Activated CD4-positive, alpha-beta T cell treated with anti-CD3 and anti-CD28 coated beads, Interleukin-2, Interleukin-4, amounts not matched to agents 100 ng/mL and 50 ng/mL, durations not matched to agents 16 hours and 8 hours (primary cell): Measurements from ENCODE around the gene CDH13.

Source experiments
- DNase-seq: peaks from one replicate; pipeline ENCODE4 v3.0.0-alpha.2; 2020; ENCODE audit warnings: low spot score

CDH13 gene

DNA sequence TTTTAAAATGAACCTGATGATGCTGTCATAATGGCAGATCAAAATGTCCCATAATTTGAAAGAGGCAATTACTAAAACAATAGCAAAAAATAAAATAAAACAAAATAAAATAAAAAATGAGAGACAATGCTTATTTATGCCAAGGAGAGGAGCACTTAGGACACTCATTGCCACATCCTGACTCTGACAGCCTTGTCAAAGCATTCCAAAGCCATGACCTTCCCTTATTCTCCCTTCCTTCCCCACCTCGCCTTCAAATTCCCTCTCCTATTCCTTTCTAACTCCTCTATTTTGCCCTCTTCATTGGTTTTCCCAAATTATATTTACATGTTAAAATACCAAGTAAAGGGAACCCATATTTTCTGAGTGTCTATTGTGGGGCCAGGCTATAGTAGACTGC lies 220.0 kb downstream of the CDH13 start:
- no peak for DNase-seq

DNA sequence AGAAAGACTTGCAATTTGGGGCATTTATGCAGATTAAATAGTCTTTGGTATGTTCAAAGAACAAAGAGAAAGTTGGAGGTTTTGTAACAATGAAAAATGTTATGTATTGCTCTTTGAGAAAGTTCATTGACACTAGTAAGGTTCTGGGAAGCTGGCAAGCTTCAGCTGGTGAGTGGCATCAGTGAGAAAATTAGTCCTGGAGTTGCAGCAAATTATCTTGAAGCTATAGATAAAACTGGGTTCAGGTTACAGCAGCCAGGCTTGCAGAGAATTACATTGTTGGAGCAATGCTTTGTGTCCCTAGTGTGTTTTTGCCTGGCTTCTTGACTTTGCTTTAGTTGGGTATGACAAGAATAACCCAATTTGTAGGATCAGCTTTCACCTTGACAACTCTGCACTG lies 221.2 kb downstream of the CDH13 start:
- DNase-seq, result no peak

DNA sequence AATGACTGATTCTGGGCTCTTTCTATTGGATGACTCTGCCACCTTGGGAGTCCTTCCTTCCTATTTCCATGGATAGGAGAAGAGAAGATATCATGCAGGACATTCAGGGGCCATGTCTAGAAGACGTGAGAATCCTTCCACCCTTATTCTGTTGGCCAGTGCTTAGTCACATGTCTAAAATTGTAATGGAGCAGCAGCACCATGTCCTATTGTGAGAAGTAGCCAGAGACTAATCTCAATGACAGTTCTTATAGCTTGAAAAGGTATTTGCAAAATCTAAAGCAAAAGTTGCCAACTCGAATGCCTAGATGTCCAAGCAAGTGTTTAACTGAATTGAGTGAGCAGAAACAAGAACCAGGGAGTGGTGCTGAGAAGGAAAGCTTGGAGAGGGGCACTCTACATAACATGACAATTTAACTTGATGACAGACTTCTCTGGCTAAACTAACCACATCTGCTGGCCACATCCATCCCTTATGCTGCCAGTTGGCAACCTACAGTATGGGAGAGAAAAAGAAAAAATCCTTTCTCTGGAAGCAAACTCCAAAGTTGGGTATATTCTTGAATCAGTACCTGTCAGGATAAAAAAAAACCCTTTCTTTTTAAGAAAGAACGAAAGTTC lies 225.7 kb downstream of the CDH13 start:
- DNase-seq, result no peak

DNA sequence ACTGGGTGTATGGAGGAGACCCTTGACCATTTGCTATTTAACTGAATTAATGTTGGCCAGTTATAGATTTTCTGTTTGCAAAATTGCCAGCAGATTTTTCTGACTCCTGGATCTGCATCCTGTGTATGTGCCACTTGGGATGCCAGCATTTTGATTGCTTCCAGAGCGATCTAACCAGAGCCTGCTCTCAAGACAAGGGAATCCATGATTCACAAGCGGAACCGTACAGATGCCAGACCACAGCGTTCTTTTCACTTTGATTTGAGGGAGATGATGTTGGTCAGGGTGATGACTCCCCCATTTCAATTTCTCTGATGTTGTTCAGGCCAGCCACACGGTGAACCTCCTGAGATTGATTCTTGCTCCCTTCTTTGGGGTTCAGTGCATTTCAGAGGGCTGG lies 228.7 kb downstream of the CDH13 start:
- DNase-seq, result no peak

DNA sequence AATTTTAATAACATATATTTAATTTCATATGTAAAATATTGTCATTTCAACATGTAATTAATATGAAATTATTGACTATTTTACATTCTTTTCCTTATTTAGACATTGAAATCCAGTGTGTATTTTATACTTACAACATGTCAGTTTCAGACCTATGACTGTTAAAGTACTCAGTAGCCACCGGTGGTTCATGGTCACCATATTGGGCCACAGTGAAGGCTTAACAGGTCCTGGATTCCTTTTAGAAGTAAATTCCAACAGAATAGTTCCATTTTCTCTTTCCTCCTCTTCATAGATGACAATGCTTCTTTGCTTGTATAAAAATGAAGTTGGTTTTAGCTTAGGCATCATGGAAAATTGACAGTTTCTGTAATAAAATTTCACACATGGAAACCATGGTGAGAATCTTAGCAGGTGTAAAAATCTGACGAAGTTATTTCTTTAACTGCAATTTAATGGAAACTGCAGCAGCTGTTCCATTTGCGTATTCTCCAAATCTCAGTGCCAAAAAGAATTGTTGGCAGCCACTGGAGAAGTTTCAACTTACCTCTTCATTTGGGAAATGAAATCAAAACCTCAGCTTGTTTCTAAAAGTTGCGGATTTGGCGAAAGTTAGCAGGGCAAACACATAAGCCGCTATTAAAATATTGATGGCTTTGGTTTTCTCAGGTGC lies 231.1 kb downstream of the CDH13 start:
- DNase-seq, result no peak

DNA sequence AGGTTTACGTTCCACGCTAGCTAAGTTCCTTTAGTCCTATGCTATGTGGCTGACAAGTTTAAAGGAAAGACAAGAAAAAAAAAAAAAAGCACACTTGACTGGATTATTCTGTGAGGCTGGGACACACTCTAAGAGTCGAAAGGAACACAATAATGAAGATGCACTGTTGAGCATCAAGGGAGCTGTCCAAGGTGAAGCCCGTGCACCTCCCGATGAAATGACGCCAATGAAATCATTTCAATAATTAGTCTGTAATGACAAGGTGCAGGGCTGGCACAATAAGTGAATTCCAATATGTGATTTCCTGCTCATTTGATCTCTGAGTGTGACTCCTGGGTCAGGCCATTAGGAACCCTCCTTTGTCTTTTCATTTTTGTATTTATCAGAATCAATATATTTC lies 232.9 kb downstream of the CDH13 start:
- DNase-seq, result no peak

DNA sequence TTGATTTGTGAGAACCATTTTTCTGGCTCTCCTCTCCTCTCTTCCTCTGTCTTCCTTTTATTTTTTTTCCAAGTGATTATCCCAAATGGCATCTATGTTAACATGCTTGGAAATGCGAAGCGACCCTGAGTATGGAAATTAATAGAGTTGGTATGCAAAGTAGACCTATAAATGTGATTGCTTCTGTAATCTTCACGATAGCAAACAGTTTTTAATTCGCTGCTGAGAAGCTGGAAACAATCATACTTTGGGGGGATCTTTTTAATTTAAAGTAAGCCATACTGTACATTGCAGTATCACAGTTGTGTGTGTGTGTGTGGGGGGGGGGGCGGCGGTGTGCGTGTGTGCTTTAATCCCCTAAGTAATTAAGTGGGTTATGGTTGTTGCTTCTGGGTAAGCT lies 233.3 kb downstream of the CDH13 start:
- no peak for DNase-seq

DNA sequence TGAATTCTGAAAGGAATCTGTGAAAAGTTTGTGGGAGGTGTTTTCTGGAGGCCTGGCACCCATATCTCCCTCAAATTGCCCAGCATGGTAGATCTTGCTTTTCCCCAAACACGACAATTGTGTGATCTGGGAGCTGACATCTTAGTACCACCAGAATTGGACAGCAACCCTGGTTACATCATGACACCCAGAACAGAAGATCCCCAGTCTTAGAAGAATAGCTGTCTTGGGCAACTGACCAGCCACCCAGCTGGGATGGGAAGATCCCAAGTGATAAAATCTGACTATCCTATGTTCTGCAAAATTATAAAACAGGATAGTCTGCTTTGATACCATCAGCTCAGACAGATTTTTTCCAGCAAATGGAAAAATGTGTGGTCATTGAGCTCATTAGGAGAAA lies 235.3 kb downstream of the CDH13 start:
- no peak for DNase-seq

DNA sequence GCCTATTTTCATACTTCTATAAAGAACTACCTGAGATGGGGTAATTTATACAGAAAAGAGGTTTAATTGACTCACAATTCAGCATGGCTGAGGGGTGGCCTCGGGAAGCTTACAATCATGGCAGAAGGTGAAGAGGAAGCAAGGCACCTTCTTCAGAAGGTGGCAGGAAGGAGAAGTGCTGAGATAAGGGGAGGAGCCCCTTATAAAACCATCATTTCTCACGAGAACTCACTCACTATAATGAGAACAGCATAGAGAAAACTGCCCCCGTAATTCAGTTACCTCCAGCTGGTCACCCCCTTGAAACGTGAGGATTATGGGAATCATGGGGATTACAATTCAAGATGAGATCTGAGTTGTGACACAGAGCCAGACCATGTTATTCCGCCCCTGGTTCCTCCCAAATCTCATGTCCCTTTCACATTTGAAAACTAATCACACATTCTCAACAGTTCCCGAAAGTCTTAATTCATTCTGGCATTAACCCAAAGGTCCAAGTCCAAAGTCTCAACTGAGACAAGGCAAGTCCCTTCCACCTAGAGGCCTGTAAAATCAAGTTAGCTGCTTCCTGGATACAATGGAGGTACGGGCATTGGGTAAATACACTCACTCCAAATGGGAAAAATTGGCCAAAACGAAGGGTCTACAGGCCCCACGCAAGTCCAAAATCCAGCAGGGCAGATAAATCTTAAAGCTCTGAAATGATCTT lies 237.7 kb downstream of the CDH13 start:
- no peak for DNase-seq

DNA sequence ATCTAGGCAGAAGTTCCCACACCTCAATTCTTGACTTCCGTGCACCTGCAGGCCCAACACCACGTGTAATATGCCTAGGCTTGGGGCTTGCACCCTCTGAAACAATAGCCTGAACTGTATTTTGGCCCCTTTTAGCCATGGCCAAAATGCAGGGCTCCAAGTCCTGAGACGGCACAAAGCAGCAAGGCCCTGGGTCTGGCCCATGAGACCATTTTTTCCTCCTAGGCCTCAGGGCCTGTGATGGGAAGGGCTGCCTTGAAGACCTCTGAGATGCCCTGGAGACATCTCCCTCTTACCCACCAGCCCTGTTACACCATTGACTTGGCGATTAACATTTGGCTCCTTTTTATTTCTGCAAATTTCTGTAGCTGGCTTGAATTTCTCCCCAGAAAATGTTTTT lies 238.6 kb downstream of the CDH13 start:
- DNase-seq, result no peak

DNA sequence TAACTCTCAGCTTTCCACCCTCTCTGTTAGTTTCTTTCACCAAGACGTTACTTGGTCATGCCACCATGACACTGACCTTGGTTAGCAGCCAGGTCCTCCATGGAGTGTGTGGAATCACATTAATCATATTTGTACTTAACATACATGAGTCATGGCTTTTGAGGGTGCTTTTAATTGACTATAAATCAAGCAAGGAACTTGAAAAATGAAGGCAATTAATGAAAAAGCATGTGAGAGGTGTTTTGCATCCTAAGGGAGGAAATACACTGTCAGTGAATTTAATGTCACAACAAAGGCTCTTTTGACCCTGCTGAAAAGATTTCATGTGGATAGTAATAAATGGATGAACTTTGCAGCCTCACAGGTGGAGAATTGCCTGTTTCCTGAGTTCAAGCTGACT lies 240.7 kb downstream of the CDH13 start:
- DNase-seq, result no peak

DNA sequence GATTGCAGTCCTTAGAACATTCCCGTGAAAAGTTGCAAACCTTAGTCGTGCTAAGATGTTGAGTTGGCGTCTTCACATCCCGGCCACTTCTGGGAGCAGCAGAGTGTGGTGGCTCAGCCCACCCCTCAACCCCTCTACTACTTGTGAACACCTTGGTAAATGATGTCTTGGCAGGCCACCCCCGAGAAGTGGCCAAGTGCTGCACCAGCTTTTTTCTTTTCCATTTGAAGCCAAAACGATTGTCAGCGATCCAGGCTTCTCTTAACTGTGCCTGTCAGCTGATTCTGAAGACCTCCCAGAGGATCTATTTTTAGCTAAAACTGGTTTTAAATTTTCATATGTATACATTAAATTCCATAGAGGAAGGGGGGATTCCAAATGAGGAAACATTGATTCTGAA lies 247.5 kb downstream of the CDH13 start:
- DNase-seq, result no peak

DNA sequence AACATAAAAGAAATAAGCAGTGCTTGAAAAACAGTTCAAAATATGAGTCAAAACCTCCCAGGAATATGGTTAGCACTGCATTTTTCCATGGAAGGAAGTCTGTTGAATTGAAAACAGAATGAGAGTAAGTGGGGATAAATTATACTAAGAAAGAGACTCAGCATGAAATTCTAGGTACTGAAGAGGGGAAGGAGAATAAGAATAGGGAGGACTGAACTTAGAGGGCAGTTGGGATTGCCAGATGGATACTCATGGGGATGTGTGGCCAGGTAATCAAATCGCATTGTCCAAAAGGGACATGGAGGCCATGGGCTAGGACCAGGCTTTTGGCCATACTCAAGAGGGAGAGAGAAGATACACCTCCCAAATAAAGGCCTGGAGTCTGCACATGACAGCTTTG lies 247.9 kb downstream of the CDH13 start:
- no peak for DNase-seq

DNA sequence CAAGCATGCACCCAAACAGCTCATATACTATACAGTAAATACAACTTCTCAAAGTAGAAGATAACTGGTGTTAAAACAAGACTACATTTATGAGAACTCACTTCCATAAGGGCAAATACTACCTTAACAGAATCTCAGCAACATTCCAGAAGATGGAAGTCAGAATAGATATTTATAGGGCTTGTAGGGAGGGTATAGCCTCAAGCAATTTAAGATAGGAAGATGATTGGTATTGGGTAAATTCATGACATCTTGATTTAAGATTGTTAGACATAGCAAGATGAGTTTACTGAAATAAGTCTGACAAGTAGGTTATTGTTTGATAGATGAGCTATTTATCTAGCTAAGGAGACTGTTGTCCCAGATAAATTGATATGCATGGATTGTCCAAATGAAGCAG lies 250.2 kb downstream of the CDH13 start:
- no peak for DNase-seq

DNA sequence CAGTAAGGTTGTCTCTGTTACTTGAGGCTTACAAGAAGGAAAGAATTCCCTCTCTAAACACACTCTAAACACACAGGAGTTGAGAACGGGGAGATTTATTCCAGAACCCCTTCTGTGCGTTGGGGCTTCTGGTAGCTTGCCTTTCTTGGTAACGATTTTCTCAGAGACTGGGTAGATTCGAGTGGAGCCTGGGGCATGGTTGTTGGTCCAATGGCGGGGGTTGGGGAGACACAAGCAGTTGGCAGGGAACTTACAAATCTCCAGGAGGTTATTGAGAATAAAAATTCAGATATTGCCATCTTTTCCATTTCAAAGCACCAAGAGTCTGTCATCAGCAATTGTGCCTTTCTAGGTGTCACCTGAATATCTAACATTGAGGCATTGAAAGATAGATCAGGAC lies 251.7 kb downstream of the CDH13 start:
- DNase-seq, result no peak

DNA sequence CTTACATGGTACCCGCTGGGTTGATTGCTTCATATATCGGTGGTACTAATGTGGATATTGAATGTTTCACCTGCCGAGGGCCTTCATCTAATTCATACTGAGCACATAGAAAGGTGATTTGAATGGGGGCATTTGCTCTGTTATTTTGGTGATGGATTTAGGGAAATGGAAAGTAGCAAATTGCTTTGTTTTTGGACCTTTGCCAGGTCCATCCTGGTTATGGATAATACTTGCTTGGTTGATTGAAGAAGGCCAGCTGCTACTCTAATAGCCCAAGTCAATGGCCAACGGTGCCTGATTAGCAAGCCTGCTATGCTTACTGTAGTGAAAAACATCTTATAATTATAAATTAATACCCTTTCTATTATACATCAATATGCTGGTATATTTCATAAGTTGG lies 253.6 kb downstream of the CDH13 start:
- no peak for DNase-seq

DNA sequence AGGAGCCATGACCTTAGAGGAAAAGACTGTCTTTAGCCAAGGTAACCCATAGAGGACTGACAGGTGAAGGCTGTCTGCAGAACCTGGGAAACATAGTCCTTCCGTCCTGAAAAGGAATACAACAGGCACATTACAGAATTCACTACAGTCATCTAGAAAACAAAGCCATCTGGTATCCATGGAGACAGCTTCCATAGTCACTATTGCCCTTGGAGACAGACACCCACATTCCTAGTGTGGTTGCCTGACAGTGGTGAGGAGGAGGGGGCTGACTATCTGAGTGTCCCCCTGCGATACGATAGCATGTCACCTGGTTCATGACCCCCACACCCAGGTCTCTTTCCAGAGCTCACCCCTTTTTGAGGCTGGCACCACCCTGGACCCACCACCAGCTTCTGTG lies 254.7 kb downstream of the CDH13 start:
- no peak for DNase-seq

DNA sequence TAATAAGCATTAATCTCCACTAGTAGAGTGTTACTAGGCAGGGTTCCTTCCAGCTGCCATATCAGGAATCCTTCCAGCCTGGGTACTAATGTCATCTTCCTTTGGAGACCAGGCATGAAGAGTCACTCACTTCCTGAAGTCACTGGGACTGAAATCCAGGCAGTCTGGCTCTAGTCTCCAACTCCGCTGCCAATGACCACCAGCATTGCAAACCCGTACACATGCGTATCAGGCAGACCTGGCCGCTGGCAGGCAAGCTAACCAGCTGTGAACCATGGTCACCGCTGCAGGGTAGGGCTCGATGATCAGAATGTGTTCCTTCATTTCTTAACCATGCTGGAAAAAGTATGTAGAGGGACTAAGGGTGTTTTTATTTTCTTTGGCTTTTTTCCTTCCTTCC lies 255.5 kb downstream of the CDH13 start:
- DNase-seq, result no peak

DNA sequence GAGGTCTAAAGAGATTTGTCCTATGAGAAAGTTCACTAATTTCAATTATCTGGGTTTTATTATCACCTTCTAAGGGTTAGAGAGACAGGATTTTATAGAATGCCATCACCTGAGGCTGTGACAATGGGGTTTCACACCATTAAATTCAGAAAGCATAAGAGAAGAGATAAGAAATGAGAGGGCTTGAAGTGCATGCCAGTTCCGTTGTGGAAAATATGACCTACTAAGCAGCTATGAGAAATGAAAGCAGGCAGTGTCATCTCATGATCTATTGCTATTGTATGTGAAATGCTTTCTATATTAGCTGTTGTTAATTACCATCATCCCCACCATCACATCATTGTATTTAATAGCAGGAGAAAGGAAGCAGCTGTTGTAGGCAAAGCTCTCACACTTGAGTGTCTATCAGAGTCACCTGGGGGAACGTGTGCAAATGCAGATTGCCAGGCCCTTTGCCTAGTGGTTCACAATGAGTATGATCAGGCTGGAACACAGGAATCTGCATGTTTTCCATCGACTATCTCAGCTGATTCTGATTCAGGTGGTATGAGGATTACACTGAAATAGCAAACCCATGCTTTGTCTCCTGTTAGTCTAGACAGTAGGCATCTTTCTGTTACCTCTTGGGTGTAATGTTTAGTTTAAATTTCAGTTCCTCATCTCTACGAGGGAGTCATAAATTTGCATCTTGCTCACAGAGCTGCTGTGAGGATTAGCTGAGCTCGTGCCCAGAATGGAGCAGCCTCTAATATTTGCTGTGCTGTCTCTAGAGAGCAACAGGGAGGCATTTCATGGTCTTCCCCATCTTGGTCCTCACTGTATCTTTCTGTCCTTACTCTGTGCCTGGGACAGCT lies 256.4 kb downstream of the CDH13 start:
- DNase-seq, result no peak

DNA sequence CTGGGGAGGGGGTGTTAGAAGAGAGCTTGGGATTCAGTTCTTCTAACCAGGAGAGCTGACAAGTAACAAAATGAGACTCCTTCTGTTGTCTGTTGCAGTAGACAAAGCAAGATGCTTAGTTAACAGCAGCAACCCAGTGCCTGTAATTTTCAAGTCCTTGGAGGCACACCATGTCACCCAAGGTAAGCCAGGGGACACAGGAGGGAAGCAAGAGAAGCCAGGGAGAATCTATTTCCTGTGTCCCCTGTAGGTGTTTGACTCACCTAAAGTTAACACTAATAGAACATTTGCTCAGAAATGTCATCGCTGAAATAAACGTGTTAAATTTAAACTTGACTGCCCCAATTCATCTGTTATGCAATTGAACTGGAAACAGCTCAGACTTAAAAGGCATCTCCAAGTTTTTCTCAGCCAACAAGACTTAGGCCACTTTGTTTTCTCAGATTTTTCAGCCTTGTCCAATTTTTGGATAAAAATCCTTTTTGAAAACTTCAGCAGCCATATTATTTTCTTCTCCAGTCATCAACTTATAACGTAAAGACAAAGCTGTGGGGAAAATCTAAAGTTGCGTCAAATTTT lies 257.6 kb downstream of the CDH13 start:
- no peak for DNase-seq

DNA sequence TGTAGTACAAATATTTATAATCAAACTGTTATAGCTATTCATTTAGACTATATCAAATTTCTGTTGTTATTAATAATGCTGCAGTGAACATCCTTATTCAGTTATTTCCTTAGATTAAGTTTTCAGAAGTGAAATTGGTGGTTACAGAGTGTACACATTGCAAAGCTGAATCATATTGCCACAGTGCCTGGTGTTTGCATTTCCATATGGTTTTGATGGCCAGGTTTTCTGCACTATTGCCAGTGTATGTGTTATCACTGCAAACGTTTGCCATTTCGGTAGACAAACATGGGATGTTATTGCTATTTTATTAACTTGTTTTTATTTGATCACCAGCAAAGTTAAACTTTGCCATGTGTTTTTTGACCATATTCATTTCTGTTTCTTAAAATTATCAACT lies 259.4 kb downstream of the CDH13 start:
- no peak for DNase-seq

DNA sequence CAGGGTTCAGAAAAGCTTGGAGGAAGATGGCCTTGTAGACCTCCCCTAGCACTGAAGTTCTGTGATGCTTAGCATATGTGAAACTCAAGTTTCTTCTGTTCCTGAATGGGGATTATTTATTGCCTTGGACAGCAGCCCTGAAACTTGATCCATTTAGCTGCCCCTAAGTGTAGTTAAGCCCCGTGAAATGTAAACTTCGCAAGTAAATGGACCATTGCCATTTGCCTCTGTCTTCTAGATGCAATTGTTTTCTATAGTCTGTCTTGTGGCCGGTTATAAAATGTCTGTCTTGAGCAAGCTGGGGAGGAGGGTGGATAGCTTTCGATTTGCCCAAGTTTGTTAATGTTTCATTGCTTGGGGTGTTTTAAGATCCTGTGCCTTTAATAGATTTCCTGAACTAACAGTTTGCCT lies 261.8 kb downstream of the CDH13 start:
- DNase-seq, result no peak
